Left renal cortex interstitium (tissue), 4 donors: ENCODE results near the gene KCNK5. TPM values are rescaled to one million over a fixed set of nuclear protein-coding genes. Genes with fewer than 3 reads are reported as not detected.

Experiments
- DNase-seq, 4 donors: peaks; one replicate each; pipeline ENCODE4 v3.0.0-alpha.2; 2013; ENCODE audit warnings: low read depth in 4 of 4, low spot score in 2 of 4, missing footprints in 1 of 4
- polyA plus RNA-seq, 4 donors: library from polyadenylated mRNA; unstranded; fragments of 120-200 nt; gene quantifications; one replicate each; pipeline ENCODE4 v1.2.1, GENCODE V29; 2013; ENCODE audit not compliant: insufficient read length in 4 of 4

The KCNK5 gene
- polyA plus RNA-seq, 4 donors, result 8.5 to 15.4 (median 12.0) TPM

DNA sequence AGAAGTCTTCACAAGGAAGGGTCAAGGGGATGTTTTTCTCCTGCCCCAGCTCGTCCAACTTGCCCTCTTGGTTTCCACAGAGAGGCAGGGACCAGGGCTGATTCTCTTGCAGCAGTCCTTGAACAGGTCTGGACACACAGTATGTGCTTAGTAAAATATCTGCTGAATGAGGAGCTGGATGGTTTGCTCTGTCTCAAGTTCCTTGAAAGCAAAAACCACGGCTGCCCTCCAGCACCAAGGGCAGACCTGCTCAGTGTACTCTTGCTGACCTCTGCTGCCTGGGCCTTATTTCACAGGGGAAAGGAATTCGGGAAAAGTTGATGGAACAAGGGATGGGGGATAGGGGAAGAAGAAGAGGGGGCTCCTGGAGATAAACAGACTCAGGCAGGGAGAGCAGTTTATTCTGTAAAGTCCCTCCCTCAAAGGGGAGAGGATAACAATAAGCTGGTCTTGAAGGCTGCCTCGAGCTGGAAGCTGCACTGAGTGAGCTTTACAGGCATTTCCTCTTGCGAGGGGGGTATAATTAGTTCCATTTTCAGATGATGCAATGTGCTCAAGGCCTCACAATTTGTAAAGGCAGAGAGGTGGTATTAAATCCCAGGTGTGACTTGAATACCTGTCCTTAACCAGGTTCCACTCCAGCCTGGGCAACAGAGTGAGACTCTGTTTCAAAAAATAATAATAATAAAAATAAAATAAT, 10.3 kb downstream of the KCNK5 start:
- DNase-seq, result no peak

DNA sequence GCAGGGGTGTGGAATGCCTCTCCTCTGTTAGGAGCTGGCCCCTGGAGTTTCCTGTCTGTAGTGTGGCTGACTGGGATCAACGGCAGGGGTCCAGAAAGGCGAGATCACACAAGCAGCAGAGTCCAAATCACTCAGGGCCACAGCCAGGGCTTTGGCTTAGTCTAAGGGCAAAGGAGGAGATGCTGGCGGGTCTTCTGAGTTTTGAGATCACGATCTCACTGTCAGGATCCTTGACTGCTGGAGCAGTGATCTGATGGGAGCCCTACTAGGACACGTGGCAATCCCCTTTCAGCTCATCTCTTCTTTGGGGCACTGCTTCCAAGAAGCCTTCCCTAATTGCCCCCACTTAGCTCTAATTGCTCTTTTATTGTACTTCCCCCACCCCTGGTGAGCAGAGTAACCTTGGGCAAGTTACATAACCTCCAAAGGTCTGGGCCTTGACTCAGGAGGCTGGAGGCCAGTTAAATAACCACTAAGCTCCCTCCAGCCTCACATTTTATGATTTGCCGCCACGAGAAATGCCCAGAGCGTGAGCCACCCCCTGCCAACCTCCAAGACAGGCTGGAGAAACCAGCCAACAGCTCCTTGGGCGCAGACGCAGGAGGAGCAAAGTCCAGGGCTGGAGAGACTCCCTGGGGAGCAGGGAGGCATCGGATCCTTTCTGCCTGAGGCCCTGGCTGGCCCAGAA, 12.0 kb downstream of the KCNK5 start:
- no peak for DNase-seq

DNA sequence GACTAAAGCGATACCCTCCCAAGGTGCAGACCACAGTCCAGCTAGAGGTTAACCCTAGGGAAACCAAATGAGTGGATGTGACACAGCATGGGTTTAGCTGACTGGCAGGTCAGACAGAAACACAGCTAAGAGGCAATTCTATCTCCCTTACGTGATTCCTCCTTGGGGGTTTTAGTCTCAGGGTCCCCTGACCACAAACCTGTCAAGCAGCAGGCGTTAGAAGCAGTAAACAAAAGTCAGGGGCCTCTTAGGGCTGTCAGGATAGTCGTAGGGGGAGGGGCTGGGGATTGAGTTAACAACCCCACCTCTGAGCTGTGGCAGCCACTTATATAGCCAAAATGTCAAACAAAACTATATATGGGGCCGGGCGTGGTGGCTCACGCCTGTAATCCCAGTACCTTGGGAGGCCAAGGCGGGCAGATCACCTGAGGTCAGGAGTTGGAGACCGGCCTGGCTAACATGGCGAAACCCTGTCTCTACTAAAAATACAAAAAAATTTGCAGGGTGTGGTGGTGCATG, 13.6 kb downstream of the KCNK5 start:
- no peak for DNase-seq

DNA sequence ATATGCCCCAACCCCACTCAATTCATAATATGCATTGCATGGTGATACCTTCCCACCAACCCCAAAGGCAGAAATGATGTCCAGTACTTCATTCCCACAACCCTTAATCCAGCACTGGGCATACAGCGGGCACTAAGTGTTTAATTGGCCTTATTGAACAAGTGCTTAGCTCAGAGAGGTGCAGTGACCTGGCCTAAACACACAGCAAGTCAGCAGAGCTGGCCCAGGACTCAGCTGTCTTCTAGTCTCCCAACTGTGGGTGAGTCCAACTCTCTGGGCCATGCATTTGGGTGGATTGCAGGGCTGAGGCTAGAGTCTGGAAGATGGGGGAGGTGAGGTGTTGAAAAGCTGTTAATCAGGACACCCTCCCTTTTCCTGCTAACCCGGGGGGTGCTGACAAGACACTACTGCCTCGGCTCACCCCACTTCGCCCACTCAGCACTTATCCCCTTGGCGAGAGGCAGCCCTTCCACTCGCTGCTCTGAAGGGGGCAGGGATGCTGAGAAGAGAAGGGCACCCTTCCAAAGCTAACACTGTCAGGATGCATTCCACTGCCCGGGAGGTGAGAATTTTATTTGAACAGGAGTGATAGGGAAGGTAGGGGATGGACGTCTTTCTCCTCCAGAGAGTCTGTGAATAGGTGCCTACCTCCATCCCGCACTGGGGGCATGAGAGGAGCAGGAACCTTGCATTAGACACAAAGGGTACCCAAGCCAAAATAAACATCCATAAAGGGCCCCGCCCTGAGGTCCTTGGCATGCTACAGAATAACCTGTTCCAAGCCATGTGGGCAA, 14.2 kb downstream of the KCNK5 start:
- no peak for DNase-seq

DNA sequence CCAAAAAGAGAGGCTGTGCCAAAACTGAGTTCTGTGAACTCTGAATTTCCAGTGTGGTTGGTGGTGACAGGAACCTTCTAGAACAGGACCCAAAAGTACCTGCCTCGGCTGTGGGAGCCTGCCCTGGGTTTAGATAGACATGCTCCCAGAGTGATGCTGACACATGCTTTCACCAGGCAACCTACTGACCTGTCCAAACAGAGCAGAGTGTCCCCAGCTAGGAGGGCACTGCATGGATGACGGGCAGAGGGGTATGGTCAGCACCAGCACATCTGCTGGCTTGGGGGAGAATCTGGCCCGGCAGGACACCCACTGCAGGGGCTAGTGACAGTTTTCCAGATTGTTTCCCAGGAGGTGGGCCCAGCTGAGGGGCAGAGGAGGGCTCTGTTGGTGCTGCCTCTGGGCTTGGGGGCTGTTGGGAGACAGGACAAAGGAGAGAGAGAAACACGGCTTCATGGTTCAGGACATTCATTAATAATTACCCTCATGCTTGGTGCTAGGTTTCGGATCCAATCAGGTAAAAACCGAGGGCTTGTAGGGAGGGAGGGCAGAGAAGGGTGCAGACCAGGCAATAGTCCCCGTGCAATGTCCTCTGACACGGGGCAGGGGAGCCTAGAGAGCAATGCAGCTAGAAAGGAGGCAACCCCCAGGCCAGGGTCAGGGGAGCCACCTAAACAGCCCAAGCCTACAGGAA, 15.0 kb downstream of the KCNK5 start:
- DNase-seq, result no peak

DNA sequence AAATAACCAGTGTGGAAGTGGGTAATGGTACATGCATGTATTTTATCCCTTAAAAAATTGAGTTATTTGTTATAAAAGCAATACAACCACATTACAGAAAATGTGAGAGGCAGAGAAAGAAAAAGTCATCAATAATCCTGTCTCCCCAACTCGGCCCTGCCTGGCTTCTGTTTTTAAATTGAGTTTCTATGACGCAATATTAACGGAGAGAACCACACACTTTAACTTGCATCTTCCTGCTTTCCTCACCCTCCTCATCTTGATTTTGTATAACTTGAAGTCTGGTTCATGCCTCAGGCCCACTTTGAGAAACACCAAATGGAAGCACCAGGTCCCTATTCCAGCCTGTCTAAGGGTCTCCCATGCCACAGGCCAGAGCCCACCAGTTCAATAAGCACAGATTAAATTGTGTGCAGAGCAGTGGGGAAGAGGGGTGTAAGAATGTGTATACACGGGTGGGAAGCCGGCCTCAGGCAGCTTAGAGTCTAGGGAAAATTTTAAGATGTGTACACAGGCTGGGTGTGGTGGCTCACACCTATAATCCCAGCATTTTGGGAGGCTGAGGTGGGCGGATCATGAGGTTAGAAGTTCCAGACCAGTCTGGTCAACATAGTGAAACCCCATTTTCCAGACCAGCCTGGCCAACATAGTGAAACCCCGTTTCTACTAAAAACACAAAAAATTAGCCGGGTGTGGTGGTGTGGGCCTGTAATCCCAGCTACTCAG, 15.9 kb downstream of the KCNK5 start:
- no peak for DNase-seq

DNA sequence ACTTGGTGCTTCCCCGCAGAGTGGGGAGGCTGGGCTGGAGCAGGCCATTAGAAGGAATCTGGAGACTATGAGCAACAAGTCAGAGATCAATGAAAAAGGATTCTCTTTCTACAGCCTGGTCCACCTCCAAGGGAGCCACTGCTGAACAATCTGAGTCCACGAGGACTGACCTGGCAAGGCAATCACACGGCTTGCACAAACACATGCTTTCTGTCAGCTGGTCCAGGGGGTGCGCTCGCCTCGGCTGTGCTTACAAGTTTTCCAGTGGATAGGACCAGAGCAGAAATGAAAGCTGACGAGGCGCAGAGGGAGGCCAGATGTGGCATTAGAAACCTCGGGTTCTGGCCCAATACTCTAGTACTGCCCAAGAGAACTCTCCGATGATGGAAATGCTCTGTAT, 18.1 kb downstream of the KCNK5 start:
- no peak for DNase-seq

DNA sequence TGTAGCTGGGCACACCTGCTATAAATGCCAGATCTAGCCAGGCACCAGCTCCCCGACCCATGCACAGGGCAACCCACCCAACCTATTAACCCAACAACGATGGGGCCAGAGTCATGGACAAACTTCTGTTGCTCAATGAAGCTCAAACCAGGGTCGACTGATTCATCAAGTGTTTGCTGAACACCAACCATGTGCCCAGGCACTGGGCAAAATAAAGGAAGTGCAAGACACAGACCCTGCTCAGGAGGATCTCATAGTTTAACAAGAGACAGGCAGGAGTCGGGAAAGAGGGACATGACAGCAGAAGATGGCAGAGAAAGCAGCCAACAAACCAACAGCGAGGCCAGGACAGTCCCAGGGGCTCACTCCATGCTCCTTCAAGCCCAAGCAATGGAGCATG, 18.8 kb downstream of the KCNK5 start:
- DNase-seq, result no peak

DNA sequence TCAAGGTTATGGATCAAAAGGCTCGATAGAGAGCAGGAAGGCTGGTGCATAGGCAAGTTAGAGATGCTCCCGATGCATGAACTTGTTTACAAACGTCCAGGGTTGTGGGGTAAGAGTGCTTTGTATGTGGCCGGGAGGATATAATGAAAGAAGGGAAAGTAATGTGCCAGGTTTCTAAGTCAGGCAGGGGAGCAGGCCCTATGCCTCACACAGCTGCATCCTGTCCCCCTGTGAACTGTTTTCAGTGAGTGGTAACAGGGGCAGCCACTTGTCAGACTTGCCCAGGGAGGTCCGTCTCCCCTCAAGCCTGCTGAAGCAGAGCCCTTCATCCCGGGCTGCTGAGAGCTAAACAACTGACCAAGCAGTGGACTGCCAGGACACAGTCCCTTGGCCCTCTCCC, 19.4 kb downstream of the KCNK5 start:
- no peak for DNase-seq

DNA sequence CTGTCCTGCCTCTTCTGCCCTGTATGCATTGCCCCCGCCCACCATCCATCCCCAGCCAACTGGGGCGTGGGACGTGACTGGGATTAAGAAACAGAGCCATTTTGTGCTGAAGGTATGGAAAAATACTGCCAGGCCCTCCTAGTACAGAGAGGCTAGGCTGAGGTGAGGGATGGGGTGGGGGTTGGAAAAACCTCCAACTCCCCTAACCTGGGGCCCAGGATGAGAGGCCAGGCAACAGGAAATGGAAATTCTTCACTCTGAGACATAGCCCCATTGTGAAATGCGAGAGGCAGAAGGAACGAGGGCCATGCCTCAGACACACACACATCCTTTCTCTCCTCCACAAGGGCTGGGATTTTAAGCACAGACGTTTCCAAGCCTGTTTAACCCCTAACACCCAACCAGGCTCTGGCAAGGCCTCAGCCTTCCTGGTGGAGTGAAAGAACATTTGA, 19.9 kb downstream of the KCNK5 start:
- DNase-seq, result no peak

DNA sequence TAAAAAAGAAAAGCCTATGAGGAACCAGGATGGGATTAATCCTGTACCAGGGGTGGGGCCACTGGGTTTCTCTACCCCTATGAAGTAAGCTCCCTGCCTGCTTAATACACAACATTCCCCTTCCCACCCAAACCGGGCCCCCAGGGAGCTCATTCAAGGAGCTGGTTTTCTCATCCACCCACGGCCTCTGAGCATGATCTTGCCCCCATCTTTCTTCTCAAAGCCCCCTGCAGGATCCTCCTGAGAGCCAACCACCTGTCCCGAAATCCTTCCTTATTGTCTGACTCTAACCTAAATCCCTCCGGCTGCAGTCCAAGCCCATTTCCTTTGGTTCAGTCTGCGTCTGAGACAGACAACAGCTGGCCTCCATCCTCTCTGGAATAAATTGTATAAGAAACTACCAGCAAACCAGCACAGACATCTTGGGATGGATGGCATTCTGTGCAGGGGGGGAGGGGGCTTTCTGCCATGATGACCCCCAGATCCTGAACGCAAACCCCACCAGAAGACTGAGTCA, 21.0 kb downstream of the KCNK5 start:
- no peak for DNase-seq

DNA sequence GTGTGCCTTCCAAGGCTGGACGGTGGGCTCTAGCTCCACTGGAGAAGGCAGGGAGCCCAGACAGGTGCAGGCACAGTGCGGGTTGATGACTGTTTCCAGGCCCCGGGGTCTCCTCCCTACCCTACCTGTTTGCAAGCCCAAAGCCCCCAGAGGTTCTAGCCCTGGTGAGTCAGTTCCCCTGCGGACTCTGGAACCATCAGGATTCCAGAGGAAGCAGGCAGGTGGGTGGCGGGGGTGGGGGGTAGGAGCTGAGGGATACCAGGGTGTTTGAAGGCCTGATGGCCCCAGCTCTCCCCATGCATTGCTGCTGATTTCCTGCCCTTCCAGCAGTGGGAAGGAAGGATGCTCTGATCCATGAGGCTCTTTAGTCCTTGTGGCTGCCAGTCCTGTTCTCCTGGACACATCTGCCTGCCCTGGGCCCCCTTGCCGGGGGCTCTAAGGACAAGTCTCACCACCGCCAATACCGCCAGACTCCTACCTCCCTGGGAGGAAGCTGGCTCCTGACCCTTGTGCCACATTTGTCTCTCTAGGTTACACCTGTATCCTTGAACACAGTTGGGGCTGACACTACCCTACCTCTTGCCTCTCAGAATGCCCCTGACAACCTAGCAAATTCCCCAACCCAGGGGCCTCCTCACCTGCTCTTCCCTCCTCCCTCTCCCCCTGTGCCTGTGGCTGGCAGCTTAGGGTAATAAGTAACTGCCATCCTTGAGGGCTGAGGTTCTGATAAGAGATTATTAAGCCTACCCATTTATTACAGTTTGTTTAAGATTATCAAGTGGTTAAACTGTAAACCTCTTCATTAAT, 21.7 kb downstream of the KCNK5 start:
- DNase-seq, result no peak

DNA sequence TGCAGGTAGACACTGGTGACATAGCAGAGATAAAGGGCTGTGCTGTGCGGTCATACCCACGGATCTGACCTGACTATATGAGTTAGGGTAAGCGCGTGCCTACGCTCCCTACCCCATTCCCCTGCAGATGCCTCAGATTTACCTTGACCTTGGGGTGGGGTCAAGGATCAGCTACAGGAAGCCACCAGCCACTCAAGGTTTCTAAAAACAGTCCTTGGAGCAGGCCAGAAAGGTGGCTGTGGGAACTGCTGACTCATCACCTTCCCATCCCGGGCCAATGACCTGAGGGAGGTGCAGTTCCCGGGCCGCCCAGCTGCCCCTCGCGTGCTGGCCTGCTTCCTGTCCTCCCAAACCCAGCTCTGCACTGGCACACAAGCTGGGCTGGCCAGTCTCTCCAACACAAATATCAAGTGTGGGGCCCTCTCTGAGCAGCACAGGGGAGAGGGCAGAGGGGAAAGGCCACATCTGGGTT, 23.0 kb downstream of the KCNK5 start:
- DNase-seq, result no peak

DNA sequence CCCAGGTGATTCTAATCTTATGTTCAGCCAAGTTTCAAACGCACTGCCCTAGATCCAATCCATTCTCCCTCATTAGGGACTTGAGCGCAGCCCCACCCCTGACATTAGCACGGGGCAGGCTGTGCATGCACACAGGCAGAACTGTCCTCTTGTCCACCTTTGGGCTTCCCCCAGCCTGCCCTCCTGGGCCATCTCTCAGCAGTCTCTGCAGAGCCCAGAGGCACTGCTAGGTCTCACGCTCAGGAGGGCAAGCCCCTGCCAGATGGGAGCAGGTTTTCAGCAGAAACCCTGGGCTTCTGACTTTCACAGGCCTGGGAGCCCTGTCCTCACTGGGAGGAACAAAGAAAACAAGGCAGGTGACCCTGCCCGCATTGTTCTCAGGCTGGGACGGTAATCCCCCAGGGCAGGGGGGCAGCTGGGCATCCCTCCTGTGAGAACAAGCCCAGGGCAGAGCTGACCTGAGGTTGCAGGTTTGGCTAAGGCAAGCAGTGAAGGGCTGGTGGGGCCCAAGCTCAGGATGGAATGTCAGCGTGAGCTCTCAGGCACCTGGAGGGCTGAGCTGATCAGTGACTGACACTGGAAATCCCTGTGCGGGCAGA, 24.5 kb downstream of the KCNK5 start:
- no peak for DNase-seq

DNA sequence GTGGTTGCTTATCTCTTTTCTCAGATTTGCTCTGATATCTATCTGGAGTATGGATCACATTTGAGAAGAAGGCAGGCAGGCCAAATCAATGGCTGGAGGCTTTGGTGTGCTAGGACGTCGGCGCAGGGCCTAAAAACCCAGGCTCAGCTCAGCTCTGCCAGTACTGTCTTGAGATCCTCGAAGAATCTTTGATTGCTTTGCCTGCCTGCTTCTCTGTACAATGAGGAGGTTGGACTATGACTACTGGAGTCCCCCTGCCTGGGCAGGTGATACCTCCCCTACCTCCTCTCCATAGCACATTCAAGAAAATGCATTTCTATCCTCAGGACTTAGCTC, 25.1 kb downstream of the KCNK5 start:
- DNase-seq, result no peak

DNA sequence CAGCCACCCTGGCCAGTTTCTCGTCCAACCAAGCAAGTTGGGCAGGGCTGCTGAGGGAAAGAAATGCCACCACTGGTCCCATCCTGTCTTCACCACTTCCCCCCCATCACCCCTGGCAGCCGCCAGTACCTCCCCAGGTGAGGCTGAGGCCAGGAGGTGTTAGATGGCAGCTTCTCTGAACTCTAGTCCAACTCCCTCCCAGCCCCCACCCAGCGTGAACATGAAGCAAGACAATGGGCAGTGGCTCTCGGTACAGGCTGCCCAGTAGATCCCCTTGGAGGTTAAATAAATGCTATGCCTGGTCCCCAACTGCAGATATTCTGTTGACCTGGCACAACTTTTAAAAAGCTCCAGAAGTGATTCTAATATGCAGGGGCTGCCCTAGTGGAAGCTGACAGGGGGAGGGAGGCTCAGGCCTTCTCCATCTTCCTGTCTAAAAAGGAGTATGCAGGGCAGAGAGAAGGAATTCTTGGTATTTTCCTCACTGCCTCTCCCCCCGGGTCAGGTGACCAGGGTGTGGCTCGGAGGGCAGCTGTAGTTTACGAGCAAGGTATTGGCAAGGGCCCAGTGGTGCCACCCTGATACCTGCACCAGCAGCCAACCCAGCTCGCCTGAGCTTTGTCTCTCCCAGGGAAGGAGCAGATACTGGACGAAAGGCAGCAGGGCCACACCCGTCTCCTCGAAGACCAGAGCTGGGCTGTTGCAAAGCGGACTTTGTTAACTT, 25.7 kb downstream of the KCNK5 start:
- no peak for DNase-seq

DNA sequence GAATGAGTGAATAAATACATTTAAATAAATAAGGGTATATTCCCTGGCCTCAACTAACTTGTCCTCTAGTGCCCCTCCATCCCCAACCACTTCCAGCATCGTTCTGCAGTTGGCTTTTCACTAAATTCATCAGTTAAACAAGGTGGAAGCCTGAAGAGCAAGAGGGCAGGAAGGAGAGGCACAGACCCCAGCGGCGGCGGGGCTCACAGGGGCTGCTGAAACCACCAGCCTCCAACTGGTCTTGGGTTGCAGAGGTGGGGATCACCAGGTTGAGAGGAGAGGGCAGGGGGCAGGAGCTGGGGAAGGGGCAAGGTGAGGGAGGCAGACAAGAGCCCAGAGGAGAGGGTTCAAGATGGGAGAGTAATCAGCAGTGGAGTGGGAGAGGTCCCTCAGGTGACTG, 27.1 kb downstream of the KCNK5 start:
- DNase-seq, result no peak

DNA sequence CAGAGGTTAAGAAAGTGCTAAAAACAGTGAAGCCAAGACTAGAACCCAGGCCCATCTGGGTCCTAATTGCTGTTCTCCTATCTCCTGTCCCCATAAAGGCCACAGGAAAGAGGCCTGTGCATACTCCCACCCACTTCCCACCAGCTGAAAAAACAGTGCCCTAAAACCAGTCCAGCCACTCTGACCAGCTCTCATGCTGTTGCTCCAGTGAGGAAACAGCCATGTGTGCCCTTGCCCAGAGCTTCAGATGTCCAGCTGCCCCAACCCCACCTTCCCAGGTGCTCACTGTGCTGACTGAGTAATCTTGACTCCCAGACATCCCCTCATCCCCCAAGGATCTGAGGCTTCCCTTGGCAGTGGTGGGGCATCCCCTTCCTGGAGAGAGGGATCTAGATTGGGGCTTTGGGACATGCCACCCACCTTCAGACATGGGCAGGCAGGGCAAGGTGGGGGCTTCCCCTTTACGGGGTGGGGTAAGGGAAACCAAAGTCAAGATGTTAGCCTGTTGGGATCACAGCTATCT, 28.7 kb downstream of the KCNK5 start:
- DNase-seq, result no peak
